Activated naive CD8-positive, alpha-beta T cell treated with anti-CD3 and anti-CD28 coated beads, Interleukin-2, amount 10 ng/mL, durations not matched to agents 7 days and 5 days (primary cell): ENCODE measurements around the gene TRMT10B. TPM values are rescaled to one million over a fixed set of nuclear protein-coding genes. Genes with fewer than 3 reads are reported as not detected.

Experiments
- ATAC-seq: fragments of 150-1000 bp; cut with Tn5 transposase; one replicate; pipeline ENCODE4 v1.10.0; 2021; ENCODE audit warnings: low read depth, moderate library complexity
- POLR2A ChIA-PET: fragments of 350-600 bp; sonication (Branson Sonifier 250); formaldehyde crosslinking; loops from one replicate; lab custom pipeline; 2021; ENCODE audit warnings: antibody characterized with exemption; lab: Charles Lee
- DNase-seq: peaks from one replicate; pipeline ENCODE4 v3.0.0; 2021
- H3K27ac Mint-ChIP-seq: one replicate; pipeline ENCODE4 v1.8.0; 2022; ENCODE audit warnings: mild to moderate bottlenecking, mixed read lengths
- H3K27me3 Mint-ChIP-seq: one replicate; pipeline ENCODE4 v1.8.0; 2022; ENCODE audit warnings: mild to moderate bottlenecking, moderate library complexity, mixed read lengths
- H3K36me3 Mint-ChIP-seq: one replicate; pipeline ENCODE4 v1.8.0; 2021; ENCODE audit warnings: mild to moderate bottlenecking, mixed read lengths
- H3K4me1 Mint-ChIP-seq: one replicate; pipeline ENCODE4 v1.8.0; 2021; ENCODE audit warnings: mixed read lengths
- H3K4me3 Mint-ChIP-seq: one replicate; pipeline ENCODE4 v1.8.0; 2022; ENCODE audit warnings: mild to moderate bottlenecking, moderate library complexity, mixed read lengths
- H3K9me3 Mint-ChIP-seq: one replicate; pipeline ENCODE4 v1.8.0; 2021; ENCODE audit warnings: mixed read lengths
- total RNA-seq, 2 experiments: library from RNA; stranded (reverse); gene quantifications; one replicate each; pipeline ENCODE4 v1.2.3, GENCODE V29; 2021

Gene TRMT10B, protein sequence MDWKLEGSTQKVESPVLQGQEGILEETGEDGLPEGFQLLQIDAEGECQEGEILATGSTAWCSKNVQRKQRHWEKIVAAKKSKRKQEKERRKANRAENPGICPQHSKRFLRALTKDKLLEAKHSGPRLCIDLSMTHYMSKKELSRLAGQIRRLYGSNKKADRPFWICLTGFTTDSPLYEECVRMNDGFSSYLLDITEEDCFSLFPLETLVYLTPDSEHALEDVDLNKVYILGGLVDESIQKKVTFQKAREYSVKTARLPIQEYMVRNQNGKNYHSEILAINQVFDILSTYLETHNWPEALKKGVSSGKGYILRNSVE
- total RNA-seq, result 10 to 100 TPM; 17.4 to 21.4 TPM

DNA sequence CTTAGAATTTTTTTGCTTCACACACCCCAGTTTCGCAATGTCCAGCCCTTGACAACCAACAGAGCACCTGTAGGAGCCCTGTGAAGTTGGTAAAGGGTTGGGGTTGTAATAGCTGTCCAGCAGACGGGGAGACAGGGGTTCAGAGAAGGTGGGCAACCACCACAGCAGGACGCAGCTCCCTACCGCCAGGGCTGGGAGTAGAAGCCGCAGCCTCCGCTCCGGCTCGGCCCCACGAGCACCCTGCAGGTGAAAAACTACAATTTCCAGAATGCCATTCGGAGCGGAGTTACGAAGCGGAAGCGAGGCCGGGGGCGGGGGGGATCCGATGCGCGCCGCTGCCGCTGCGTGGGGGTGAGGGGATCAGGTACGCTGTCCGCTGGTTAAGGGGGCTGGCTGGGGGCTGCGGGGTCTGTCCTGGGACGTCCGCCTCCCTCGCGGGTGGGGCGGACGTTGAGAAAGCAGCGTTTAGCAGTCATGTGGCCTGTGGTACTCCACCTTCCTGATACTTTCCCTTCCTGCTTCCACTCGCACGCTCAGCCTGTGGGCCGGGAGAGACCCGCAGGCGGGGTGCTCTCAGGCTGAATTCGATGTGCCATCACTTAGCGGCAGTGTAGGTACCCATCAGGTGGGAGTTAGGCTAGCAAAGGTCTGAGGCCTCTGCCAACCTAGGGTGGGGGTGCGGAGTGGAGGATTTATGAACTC lies at the start of gene TRMT10B:
Gene TRMT10B, plus strand, starts transcription at position 317 of the 702 bp plus-strand sequence. CDS start 8,127 bp downstream, outside the sequence.
- DNase-seq (peak; percentile 76), ATAC-seq (peak; percentile 88)
- Mint-ChIP-seq H3K4me1 (peaks cover 18% of the 10 kb centered on the region), H3K9me3 (no peaks in the 10 kb centered on the region), H3K27me3 (no peaks in the 10 kb centered on the region), H3K36me3 (peaks cover 4% of the 10 kb centered on the region), H3K27ac (peak within 1 kb of the TSS; percentile 84), H3K4me3 (peak within 1 kb of the TSS; percentile 89)
- POLR2A ChIA-PET, result interaction anchor here (0.6 to 1.2 kb wide), 3 partner anchors 31 to 56 kb away, joined by 3 to 4 read pairs (median 3); partner anchors contain the start of genes DCAF10 and EXOSC3

DNA sequence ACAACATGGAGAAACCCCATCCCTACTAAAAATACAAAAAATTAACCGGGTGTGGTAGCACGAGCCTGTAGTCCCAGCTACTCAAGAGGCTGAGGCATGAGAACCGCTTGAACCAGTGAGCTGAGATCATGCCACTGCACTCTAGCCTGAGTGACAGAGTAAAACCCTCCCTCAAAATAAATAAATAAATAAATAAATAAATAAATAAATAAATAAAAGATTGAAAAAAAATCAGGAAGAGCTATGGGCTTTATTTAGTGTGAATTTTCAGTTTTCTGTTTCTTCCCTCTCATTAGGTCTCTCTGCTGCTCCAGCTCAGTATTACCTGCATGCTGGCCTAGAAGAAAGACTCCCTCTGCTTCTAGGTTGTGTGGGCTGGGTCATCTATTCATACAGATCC lies 47.8 kb upstream of the TRMT10B start:
- H3K4me3 Mint-ChIP-seq, result no peak overlapping the region
- no peaks in the 10 kb centered on the region for H3K4me1 Mint-ChIP-seq
- POLR2A ChIA-PET, result no interaction called here
- no peak for ATAC-seq
- H3K27ac Mint-ChIP-seq, result no peak overlapping the region
- no peak for DNase-seq
- no peaks in the 10 kb centered on the region for H3K36me3 Mint-ChIP-seq
- H3K9me3 Mint-ChIP-seq, result no peaks in the 10 kb centered on the region
- peaks cover 23% of the 10 kb centered on the region for H3K27me3 Mint-ChIP-seq

DNA sequence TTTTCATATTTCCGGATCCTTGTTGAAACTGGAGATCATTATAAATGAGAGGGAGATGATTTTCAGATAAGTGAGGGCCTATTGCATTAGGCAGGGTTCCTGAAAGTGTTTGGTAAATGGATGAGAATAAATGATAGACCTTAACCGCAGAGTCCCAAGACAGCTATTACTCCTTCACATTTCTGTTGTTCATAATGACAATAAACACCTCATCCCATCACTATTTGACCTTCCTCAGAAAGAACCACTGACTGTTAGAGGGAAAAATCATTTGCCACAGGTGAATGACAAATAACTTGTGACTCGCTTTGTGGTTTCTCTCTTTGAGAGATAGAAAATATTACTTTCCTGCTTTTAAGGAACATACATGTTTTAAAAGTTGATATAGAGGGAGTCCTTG lies 47.3 kb upstream of the TRMT10B start:
- Mint-ChIP-seq H3K36me3 (no peaks in the 10 kb centered on the region), H3K27ac (no peak overlapping the region), H3K27me3 (peaks cover 22% of the 10 kb centered on the region), H3K4me1 (no peaks in the 10 kb centered on the region), H3K4me3 (no peak overlapping the region), H3K9me3 (no peaks in the 10 kb centered on the region)
- ATAC-seq (no peak), DNase-seq (no peak)
- POLR2A ChIA-PET, result no interaction called here

DNA sequence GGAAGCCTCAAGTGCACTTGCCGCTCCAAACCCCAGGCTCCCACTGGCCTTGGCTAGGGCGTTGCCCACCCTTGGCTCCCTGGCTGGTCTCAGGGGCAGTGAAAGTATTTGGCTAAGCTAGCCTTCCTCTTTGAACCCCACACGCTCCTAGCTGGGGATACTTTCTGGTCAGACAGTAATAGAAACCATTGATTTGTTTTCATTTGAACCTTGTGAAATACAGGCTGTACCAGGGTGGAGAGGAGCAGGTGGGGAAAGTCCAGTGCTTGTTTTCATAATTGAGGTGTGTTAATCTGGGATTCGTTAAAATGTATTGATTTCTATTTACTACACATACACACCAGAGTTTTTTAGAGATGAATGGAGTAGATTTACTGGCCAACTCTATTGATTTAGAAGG lies 45.9 kb upstream of the TRMT10B start:
- Mint-ChIP-seq H3K27me3 (peaks cover 21% of the 10 kb centered on the region), H3K9me3 (no peaks in the 10 kb centered on the region), H3K4me3 (no peak overlapping the region), H3K27ac (no peak overlapping the region), H3K36me3 (no peaks in the 10 kb centered on the region), H3K4me1 (no peaks in the 10 kb centered on the region)
- DNase-seq, result no peak
- ATAC-seq, result no peak
- POLR2A ChIA-PET, result no interaction called here

DNA sequence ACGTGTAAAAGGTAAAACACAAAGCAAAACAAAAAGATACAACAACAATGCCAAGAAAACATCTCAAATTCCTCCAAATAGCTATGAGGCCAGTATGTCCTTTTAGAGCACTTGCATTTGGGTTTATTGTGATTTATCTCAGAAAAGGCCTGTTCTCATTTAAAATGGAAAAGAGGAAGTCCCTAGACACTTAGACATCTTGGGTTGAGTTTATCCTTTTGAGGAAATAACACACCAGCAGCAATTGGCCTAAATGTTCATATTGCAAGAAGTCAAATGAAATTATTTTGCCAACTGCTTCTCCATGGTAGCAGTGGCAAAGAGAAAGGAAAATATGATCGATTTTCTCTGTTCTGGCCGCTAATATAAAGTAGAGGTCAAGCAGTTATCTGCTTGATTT lies 43.6 kb upstream of the TRMT10B start:
- Mint-ChIP-seq H3K4me3 (no peak overlapping the region), H3K27ac (no peak overlapping the region), H3K36me3 (no peaks in the 10 kb centered on the region), H3K27me3 (peaks cover 21% of the 10 kb centered on the region), H3K9me3 (no peaks in the 10 kb centered on the region), H3K4me1 (no peaks in the 10 kb centered on the region)
- POLR2A ChIA-PET, result no interaction called here
- no peak for DNase-seq
- no peak for ATAC-seq

DNA sequence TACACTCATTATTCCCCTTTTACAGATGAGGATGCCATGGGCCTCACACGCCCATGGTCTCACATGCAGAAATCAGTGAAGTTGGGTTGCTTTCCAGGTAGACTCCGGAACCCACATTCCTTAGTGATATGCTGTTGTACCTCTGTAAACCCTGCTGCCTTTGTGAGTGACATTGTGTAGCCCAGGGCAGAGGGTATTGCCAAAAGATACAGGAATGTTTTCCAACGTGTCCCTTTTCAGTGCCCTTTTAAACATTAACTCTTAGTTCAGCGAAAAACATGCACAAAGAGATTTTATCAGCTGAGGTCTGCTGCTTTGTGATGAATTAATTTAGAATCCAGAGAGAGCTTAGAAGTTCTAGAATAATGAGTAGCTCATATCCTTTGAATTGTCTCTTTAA lies 38.3 kb upstream of the TRMT10B start:
- Mint-ChIP-seq H3K27me3 (peaks cover 9% of the 10 kb centered on the region), H3K9me3 (no peaks in the 10 kb centered on the region), H3K4me3 (no peak overlapping the region), H3K4me1 (no peaks in the 10 kb centered on the region), H3K27ac (no peak overlapping the region), H3K36me3 (no peaks in the 10 kb centered on the region)
- POLR2A ChIA-PET, result no interaction called here
- no peak for DNase-seq
- no peak for ATAC-seq

DNA sequence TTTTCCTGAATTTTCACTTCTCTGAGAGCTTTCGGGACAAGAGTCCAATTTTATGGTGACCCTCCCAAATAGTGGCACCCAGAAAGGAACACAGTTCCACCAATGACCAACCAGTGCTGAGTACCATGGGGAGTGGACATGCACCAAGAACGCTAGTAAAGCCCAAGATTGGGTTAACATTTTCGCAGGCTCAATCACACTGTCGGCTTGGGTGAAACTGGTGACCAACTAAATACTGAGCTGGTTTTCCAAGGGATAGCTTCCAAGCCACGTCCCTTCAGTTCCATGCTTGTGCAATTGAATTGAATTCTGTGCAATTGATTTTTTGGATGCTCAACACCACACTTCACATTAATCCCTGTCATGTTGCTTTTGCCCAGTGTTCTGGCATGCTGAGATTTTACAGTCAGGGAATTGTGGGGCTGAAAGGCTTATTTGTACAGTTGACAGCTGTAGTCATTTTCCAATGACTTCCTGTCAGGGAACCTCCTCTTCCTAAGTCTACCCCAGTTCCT lies 37.6 kb upstream of the TRMT10B start:
- Mint-ChIP-seq H3K4me1 (no peaks in the 10 kb centered on the region), H3K9me3 (no peaks in the 10 kb centered on the region), H3K36me3 (no peaks in the 10 kb centered on the region), H3K27ac (no peak overlapping the region), H3K4me3 (no peak overlapping the region), H3K27me3 (peaks cover 9% of the 10 kb centered on the region)
- ATAC-seq (no peak), DNase-seq (no peak)
- POLR2A ChIA-PET, result no interaction called here

DNA sequence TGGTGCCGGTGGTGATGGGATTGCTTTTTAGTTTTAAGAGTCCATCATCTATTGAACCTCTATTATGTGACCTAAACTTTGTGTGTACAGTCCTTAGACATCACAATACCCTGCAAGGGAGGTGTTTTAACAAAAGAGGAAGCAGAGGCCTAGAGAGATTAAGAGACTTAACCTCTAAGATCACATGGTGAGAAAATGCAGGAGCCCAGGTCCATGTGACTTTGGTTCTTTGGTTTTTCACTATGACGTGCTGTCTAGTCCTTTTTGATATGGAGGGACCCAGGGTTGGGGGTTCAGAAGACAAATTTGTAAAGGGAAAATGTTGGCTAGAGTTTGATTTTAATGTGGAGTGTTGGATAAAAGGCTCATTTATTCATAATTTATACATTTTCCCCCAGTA lies 34.1 kb upstream of the TRMT10B start:
- Mint-ChIP-seq H3K9me3 (no peaks in the 10 kb centered on the region), H3K36me3 (no peaks in the 10 kb centered on the region), H3K27ac (no peak overlapping the region), H3K27me3 (no peaks in the 10 kb centered on the region), H3K4me3 (no peak overlapping the region), H3K4me1 (no peaks in the 10 kb centered on the region)
- POLR2A ChIA-PET, result no interaction called here
- DNase-seq, result no peak
- ATAC-seq, result no peak

DNA sequence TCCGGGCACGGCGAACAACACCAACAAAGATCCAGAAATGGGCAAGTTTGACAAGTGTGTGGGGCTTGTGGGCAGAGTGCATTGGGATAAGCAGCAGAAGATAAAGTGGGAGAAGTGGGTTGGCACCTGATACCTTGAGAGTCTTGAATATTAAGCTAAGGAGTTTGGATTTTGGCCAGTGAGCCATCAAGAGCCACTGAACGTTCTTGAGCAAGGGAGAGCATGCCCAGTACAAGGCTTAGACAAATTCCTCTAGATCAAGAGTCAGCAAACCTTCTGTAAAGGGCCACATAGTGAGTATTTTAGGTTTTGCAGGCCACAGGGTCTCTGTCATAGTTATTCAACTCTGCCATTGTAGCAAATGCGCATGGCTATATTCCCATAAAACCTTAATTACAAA lies 26.6 kb upstream of the TRMT10B start:
- no peaks in the 10 kb centered on the region for H3K36me3 Mint-ChIP-seq
- POLR2A ChIA-PET, result no interaction called here
- ATAC-seq (no peak), DNase-seq (no peak)
- no peaks in the 10 kb centered on the region for H3K9me3 Mint-ChIP-seq
- H3K27ac Mint-ChIP-seq, result no peak overlapping the region
- no peak overlapping the region for H3K4me3 Mint-ChIP-seq
- H3K4me1 Mint-ChIP-seq, result no peaks in the 10 kb centered on the region
- H3K27me3 Mint-ChIP-seq, result peaks cover 13% of the 10 kb centered on the region

DNA sequence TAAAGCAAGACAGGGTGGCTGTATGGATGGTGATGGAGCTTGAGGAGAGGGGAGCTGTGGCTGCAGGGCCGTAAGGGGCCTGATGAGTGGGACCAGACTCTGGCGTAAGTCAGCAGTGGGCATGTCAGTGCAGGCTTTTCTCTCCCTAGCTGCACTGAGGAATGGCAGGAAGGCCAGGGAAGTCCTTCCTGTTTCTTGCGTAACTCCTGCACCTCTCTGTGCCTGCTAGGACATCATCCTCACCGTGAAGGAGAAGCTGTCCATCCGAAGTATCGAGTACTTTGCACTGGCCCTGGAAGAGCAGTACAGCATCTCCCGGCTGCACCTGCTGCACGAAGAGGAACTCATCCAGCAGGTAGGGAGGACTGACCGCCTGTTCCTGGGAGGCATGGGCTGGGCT lies 24.1 kb upstream of the TRMT10B start:
- DNase-seq, result no peak
- no peak overlapping the region for H3K27ac Mint-ChIP-seq
- POLR2A ChIA-PET, result no interaction called here
- H3K36me3 Mint-ChIP-seq, result no peaks in the 10 kb centered on the region
- H3K9me3 Mint-ChIP-seq, result no peaks in the 10 kb centered on the region
- no peak overlapping the region for H3K4me3 Mint-ChIP-seq
- H3K27me3 Mint-ChIP-seq, result peaks cover 13% of the 10 kb centered on the region
- H3K4me1 Mint-ChIP-seq, result no peaks in the 10 kb centered on the region
- ATAC-seq, result no peak

DNA sequence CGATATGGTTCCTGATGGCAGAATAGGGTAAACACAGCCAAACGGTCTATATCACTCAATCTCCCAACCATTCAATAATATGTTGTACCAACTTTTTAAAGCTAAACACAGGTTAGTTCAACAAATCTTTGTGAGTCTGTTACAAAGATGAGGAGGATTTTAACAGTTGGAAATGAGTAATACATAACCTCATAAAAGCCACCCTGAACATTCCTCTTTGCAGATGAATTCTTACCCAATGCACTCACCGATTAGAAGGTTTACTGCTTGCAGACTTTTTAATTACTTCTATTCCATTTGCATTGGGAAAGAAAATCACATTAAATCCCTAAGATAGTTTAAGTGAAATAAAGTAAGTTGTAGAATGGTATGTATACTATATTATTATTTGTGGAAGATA lies 23.3 kb upstream of the TRMT10B start:
- no peaks in the 10 kb centered on the region for H3K4me1 Mint-ChIP-seq
- no peaks in the 10 kb centered on the region for H3K9me3 Mint-ChIP-seq
- peaks cover 13% of the 10 kb centered on the region for H3K27me3 Mint-ChIP-seq
- POLR2A ChIA-PET, result no interaction called here
- DNase-seq, result no peak
- ATAC-seq, result no peak
- no peak overlapping the region for H3K27ac Mint-ChIP-seq
- H3K4me3 Mint-ChIP-seq, result no peak overlapping the region
- no peaks in the 10 kb centered on the region for H3K36me3 Mint-ChIP-seq

DNA sequence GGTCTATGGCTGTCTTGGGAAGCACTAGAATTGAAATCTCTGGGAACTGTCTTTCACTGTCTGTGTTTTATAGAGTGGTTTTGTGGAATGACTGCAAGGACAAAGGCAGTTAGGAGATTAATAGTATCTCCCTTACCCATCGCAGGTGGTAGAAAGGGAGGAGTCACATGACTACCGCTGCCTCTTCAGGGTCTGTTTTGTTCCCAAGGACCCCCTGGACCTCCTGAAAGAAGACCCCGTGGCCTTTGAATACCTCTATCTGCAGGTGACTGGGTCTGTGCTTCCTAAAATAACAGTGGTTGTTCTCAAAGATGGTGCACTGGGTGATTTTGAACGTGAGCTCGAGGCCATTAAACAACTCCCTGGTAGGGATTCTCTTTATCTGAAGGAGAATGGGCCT lies 22.8 kb upstream of the TRMT10B start:
- POLR2A ChIA-PET, result no interaction called here
- Mint-ChIP-seq H3K27ac (no peak overlapping the region), H3K4me1 (no peaks in the 10 kb centered on the region), H3K27me3 (peaks cover 13% of the 10 kb centered on the region), H3K4me3 (no peak overlapping the region), H3K9me3 (no peaks in the 10 kb centered on the region), H3K36me3 (no peaks in the 10 kb centered on the region)
- ATAC-seq (no peak), DNase-seq (no peak)

DNA sequence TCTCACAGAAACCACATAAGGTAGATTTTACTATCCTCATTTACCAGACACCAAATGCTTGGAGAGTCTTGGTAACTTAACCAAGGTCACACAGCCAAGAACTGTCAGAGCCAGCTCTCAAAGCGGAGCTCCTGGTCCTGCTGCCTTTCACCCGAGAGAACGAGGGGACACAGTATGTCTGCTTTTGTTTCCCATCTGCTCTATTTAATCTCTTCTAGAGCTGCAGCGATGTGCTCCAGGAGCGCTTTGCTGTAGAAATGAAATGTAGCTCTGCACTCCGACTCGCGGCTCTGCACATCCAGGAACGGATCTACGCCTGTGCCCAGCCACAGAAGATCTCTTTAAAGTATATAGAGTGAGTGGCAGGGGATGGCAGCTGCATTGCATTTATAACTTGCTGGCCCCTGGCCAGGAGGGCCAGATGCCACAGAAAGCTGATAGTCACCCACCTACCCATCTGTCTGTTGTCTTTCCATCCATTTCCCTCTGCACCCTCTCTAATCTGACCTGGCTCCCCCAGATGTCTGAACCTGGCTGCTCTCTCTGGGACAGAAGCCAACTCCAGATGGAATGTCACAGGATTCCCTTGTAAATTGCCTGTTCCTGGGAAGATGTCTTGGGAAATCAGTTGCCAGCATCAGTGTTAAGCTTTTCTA lies 21.4 kb upstream of the TRMT10B start:
- POLR2A ChIA-PET, result interaction anchor here (0.6 kb wide), 1 partner anchor 65 kb away, joined by 5 read pairs; no protein-coding TSS in a partner anchor
- no peak for DNase-seq
- Mint-ChIP-seq H3K9me3 (no peaks in the 10 kb centered on the region), H3K4me3 (no peak overlapping the region), H3K27ac (no peak overlapping the region), H3K27me3 (peaks cover 9% of the 10 kb centered on the region), H3K4me1 (no peaks in the 10 kb centered on the region), H3K36me3 (no peaks in the 10 kb centered on the region)
- no peak for ATAC-seq
